WTC11 (cell line): ENCODE results near the gene ARHGAP26. TPM values are rescaled to one million over a fixed set of nuclear protein-coding genes. Genes with fewer than 3 reads are reported as not detected.

Source experiments
- ATAC-seq: fragments of 200-7000 bp; cut with Tn5 transposase; 2 replicates; pipeline ENCODE4 v1.10.0; 2021; ENCODE audit warnings: mild to moderate bottlenecking, moderate library complexity
- CTCF ChIA-PET: fragments of 300-600 bp; sonication (Branson Sonifier 250); formaldehyde crosslinking; loops from one replicate; lab custom pipeline; 2021; ENCODE audit warnings: antibody characterized with exemption; lab: Charles Lee
- POLR2A ChIA-PET: fragments of 350-600 bp; sonication (Branson Sonifier 250); formaldehyde crosslinking; loops from one replicate; lab custom pipeline; 2021; ENCODE audit warnings: antibody characterized with exemption; lab: Charles Lee
- DNase-seq: peaks from one replicate; pipeline ENCODE4 v3.0.0; 2021; ENCODE audit warnings: low spot score
- H3K27ac Mint-ChIP-seq: 2 replicates; pipeline ENCODE4 v1.8.0; 2021; ENCODE audit warnings: mixed read lengths
- H3K27me3 Mint-ChIP-seq: 2 replicates; pipeline ENCODE4 v1.8.0; 2021; ENCODE audit warnings: low read depth, mild to moderate bottlenecking, moderate library complexity, mixed read lengths
- H3K36me3 Mint-ChIP-seq: 2 replicates; pipeline ENCODE4 v1.8.0; 2021; ENCODE audit warnings: mixed read lengths
- H3K4me1 Mint-ChIP-seq: 2 replicates; pipeline ENCODE4 v1.8.0; 2022; ENCODE audit warnings: mixed read lengths
- H3K4me3 Mint-ChIP-seq: 2 replicates; pipeline ENCODE4 v1.8.0; 2021; ENCODE audit warnings: mild to moderate bottlenecking, moderate library complexity, mixed read lengths
- H3K9me3 Mint-ChIP-seq: 2 replicates; pipeline ENCODE4 v1.8.0; 2021; ENCODE audit warnings: mixed read lengths
- ATF1 ChIP-seq: sonication (generic); formaldehyde crosslinking; IDR thresholded peaks from 2 replicates; pipeline ENCODE4 v1.8.1; 2023; ENCODE audit warnings: mild to moderate bottlenecking, moderate library complexity, missing genetic modification reagents
- CBFB ChIP-seq: sonication (generic); formaldehyde crosslinking; IDR thresholded peaks from 2 replicates; pipeline ENCODE4 v1.8.1; 2022; ENCODE audit warnings: mild to moderate bottlenecking, low read depth, missing genetic modification reagents
- ELF4 ChIP-seq: sonication (generic); formaldehyde crosslinking; IDR thresholded peaks from 2 replicates; pipeline ENCODE4 v1.8.1; 2022; ENCODE audit warnings: low read depth, mild to moderate bottlenecking, moderate library complexity, missing genetic modification reagents
- EMX1 ChIP-seq: fragments of 250-450 bp; sonication (Bioruptor Pico); IDR thresholded peaks from 2 replicates; pipeline ENCODE4 v1.8.0; 2021; ENCODE audit warnings: mild to moderate bottlenecking
- MXD4 ChIP-seq: fragments of 250-450 bp; sonication (Bioruptor Pico); IDR thresholded peaks from 2 replicates; pipeline ENCODE4 v1.8.0; 2021; ENCODE audit warnings: mild to moderate bottlenecking, moderate library complexity, borderline replicate concordance
- MYBL2 ChIP-seq: sonication (generic); formaldehyde crosslinking; IDR thresholded peaks from 2 replicates; pipeline ENCODE4 v1.8.1; 2023; ENCODE audit warnings: mild to moderate bottlenecking, moderate library complexity, missing genetic modification reagents
- NFATC4 ChIP-seq: fragments of 250-450 bp; sonication (Bioruptor Pico); IDR thresholded peaks from 2 replicates; pipeline ENCODE4 v1.9.0; 2021; ENCODE audit warnings: mild to moderate bottlenecking
- NR2C2 ChIP-seq: sonication (generic); formaldehyde crosslinking; IDR thresholded peaks from 2 replicates; pipeline ENCODE4 v1.8.0; 2022; ENCODE audit warnings: mild to moderate bottlenecking, missing genetic modification reagents
- TCF7 ChIP-seq: sonication (generic); formaldehyde crosslinking; IDR thresholded peaks from 2 replicates; pipeline ENCODE4 v1.8.0; 2022; ENCODE audit warnings: mild to moderate bottlenecking, low read depth, missing genetic modification reagents, moderate library complexity
- TEAD4 ChIP-seq: sonication (generic); formaldehyde crosslinking; IDR thresholded peaks from 2 replicates; pipeline ENCODE4 v1.8.0; 2022; ENCODE audit warnings: mild to moderate bottlenecking, missing genetic modification reagents
- TP53 ChIP-seq: sonication (generic); formaldehyde crosslinking; IDR thresholded peaks from 2 replicates; pipeline ENCODE4 v1.8.1; 2023; ENCODE audit warnings: mild to moderate bottlenecking, missing genetic modification reagents
- ZNF232 ChIP-seq: sonication (generic); formaldehyde crosslinking; IDR thresholded peaks from 2 replicates; pipeline ENCODE4 v1.8.0; 2022; ENCODE audit warnings: mild to moderate bottlenecking, missing genetic modification reagents
- ZNF263 ChIP-seq: sonication (generic); formaldehyde crosslinking; IDR thresholded peaks from 2 replicates; pipeline ENCODE4 v1.8.1; 2022; ENCODE audit warnings: low read depth, mild to moderate bottlenecking, moderate library complexity, missing genetic modification reagents
- ZNF396 ChIP-seq: fragments of 250-450 bp; sonication (Bioruptor Pico); IDR thresholded peaks from 2 replicates; pipeline ENCODE4 v1.8.0; 2021; ENCODE audit warnings: mild to moderate bottlenecking, moderate library complexity, borderline replicate concordance
- total RNA-seq: library from RNA; stranded (reverse); gene quantifications from 3 replicates; pipeline ENCODE4 v1.2.3, GENCODE V29; 2021
- TF ChIP-seq, protein P1 (sequence below): fragments of 250-450 bp; sonication (Bioruptor Pico); IDR thresholded peaks from 2 replicates; pipeline ENCODE4 v1.9.0; 2021; ENCODE audit warnings: mild to moderate bottlenecking
- TF ChIP-seq, protein P2 (sequence below): sonication (generic); formaldehyde crosslinking; IDR thresholded peaks from 2 replicates; pipeline ENCODE4 v1.8.0; 2023; ENCODE audit warnings: mild to moderate bottlenecking, missing genetic modification reagents
- TF ChIP-seq, protein P3 (sequence below): fragments of 250-450 bp; sonication (Bioruptor Pico); IDR thresholded peaks from 2 replicates; pipeline ENCODE4 v1.9.0; 2021; ENCODE audit warnings: mild to moderate bottlenecking, borderline replicate concordance
- TF ChIP-seq, protein P4 (sequence below): sonication (generic); formaldehyde crosslinking; IDR thresholded peaks from 2 replicates; pipeline ENCODE4 v1.8.0; 2022; ENCODE audit warnings: mild to moderate bottlenecking, missing genetic modification reagents
- TF ChIP-seq, protein P5 (sequence below): sonication (generic); formaldehyde crosslinking; IDR thresholded peaks from 2 replicates; pipeline ENCODE4 v1.8.1; 2023; ENCODE audit warnings: mild to moderate bottlenecking, missing genetic modification reagents, moderate library complexity
- TF ChIP-seq, protein P6 (sequence below): sonication (generic); formaldehyde crosslinking; IDR thresholded peaks from 2 replicates; pipeline ENCODE4 v1.8.0; 2022; ENCODE audit warnings: mild to moderate bottlenecking, missing genetic modification reagents
- TF ChIP-seq, protein P7 (sequence below): fragments of 200-600 bp; IDR thresholded peaks from 2 replicates; pipeline ENCODE4 v1.8.0; 2022; ENCODE audit warnings: antibody characterized with exemption

ARHGAP26 gene
- total RNA-seq, 1 experiment from 2014 or later: 22.3 TPM

DNA sequence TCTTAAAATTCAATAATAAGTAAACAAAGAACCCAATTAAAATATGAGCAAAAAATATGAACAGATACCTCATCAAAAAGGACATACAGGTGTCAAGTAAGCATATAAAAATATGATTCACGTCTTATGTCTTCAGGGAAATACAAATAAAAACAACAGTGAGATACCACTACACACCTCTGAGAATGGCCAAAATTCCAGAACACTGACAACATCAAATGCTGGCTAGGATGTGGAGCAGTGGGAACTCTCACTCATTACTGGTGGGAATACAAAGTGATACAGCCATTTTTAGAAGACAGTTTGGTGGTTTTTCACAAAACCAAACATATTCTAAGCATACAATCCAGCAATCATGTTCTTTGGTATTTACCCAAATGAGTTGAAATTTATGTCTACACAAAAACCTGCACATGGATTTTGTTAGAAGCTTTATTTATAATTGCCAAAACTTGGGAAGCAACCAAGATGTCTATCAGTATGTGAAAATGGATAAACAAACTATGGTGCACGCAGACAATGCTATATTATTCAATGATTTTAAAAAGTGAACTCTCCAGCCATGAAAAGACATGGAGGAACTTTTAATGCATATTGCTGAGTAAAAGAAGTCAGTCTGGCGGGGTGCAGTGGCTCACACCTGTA, 381.0 kb downstream of the ARHGAP26 start:
- Mint-ChIP-seq H3K4me1 (peaks cover 7% of the 10 kb centered on the region), H3K36me3 (peaks cover 15% of the 10 kb centered on the region), H3K9me3 (peaks cover 6% of the 10 kb centered on the region; the same call in 1 of the 2 replicates), H3K27ac (no peak overlapping the region), H3K4me3 (no peak overlapping the region), H3K27me3 (no peaks in the 10 kb centered on the region)
- TF ChIP-seq, protein P1, sequence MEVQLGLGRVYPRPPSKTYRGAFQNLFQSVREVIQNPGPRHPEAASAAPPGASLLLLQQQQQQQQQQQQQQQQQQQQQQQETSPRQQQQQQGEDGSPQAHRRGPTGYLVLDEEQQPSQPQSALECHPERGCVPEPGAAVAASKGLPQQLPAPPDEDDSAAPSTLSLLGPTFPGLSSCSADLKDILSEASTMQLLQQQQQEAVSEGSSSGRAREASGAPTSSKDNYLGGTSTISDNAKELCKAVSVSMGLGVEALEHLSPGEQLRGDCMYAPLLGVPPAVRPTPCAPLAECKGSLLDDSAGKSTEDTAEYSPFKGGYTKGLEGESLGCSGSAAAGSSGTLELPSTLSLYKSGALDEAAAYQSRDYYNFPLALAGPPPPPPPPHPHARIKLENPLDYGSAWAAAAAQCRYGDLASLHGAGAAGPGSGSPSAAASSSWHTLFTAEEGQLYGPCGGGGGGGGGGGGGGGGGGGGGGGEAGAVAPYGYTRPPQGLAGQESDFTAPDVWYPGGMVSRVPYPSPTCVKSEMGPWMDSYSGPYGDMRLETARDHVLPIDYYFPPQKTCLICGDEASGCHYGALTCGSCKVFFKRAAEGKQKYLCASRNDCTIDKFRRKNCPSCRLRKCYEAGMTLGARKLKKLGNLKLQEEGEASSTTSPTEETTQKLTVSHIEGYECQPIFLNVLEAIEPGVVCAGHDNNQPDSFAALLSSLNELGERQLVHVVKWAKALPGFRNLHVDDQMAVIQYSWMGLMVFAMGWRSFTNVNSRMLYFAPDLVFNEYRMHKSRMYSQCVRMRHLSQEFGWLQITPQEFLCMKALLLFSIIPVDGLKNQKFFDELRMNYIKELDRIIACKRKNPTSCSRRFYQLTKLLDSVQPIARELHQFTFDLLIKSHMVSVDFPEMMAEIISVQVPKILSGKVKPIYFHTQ (CRISPR knock-in tag): no peak
- no peak for TF ChIP-seq EMX1 (CRISPR knock-in tag)
- no peak for TF ChIP-seq TCF7 (CRISPR knock-in tag)
- TF ChIP-seq ELF4 (CRISPR knock-in tag): no peak
- no peak for TF ChIP-seq CBFB (CRISPR knock-in tag)
- TF ChIP-seq, protein P2, sequence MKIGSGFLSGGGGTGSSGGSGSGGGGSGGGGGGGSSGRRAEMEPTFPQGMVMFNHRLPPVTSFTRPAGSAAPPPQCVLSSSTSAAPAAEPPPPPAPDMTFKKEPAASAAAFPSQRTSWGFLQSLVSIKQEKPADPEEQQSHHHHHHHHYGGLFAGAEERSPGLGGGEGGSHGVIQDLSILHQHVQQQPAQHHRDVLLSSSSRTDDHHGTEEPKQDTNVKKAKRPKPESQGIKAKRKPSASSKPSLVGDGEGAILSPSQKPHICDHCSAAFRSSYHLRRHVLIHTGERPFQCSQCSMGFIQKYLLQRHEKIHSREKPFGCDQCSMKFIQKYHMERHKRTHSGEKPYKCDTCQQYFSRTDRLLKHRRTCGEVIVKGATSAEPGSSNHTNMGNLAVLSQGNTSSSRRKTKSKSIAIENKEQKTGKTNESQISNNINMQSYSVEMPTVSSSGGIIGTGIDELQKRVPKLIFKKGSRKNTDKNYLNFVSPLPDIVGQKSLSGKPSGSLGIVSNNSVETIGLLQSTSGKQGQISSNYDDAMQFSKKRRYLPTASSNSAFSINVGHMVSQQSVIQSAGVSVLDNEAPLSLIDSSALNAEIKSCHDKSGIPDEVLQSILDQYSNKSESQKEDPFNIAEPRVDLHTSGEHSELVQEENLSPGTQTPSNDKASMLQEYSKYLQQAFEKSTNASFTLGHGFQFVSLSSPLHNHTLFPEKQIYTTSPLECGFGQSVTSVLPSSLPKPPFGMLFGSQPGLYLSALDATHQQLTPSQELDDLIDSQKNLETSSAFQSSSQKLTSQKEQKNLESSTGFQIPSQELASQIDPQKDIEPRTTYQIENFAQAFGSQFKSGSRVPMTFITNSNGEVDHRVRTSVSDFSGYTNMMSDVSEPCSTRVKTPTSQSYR (CRISPR knock-in tag): no peak
- TF ChIP-seq, protein P3, sequence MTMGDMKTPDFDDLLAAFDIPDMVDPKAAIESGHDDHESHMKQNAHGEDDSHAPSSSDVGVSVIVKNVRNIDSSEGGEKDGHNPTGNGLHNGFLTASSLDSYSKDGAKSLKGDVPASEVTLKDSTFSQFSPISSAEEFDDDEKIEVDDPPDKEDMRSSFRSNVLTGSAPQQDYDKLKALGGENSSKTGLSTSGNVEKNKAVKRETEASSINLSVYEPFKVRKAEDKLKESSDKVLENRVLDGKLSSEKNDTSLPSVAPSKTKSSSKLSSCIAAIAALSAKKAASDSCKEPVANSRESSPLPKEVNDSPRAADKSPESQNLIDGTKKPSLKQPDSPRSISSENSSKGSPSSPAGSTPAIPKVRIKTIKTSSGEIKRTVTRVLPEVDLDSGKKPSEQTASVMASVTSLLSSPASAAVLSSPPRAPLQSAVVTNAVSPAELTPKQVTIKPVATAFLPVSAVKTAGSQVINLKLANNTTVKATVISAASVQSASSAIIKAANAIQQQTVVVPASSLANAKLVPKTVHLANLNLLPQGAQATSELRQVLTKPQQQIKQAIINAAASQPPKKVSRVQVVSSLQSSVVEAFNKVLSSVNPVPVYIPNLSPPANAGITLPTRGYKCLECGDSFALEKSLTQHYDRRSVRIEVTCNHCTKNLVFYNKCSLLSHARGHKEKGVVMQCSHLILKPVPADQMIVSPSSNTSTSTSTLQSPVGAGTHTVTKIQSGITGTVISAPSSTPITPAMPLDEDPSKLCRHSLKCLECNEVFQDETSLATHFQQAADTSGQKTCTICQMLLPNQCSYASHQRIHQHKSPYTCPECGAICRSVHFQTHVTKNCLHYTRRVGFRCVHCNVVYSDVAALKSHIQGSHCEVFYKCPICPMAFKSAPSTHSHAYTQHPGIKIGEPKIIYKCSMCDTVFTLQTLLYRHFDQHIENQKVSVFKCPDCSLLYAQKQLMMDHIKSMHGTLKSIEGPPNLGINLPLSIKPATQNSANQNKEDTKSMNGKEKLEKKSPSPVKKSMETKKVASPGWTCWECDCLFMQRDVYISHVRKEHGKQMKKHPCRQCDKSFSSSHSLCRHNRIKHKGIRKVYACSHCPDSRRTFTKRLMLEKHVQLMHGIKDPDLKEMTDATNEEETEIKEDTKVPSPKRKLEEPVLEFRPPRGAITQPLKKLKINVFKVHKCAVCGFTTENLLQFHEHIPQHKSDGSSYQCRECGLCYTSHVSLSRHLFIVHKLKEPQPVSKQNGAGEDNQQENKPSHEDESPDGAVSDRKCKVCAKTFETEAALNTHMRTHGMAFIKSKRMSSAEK (CRISPR knock-in tag): no peak
- TF ChIP-seq ATF1 (CRISPR knock-in tag): no peak
- TF ChIP-seq TP53 (CRISPR knock-in tag): no peak
- no peak for TF ChIP-seq ZNF396
- no peak for TF ChIP-seq ZNF263
- TF ChIP-seq, protein P4, sequence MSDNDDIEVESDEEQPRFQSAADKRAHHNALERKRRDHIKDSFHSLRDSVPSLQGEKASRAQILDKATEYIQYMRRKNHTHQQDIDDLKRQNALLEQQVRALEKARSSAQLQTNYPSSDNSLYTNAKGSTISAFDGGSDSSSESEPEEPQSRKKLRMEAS (CRISPR knock-in tag): no peak
- TF ChIP-seq MXD4 (CRISPR knock-in tag): no peak
- TF ChIP-seq TEAD4: no peak
- no peak for TF ChIP-seq ZNF232 (CRISPR knock-in tag)
- ChIA-PET CTCF (no interaction called here), POLR2A (no interaction called here)
- DNase-seq: no peak
- ATAC-seq: no peak

DNA sequence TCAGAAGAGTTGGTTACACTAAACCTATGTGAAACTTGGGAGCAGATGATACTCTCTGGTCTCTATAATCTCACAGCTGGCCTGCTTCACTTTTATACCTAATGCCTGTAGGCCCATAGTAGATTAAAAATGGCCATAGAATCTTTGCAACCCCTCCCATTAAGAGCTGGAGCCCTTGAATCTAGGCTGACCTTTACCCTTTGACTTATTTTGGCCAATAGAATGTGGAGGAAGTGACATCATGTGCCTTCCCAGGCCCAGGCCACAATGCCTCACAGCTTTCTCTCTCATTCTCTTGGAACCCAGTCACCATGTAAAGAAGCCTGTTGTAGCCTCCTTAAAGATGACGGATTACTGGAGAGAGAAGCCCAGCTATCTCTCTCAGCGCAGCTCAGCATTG, 382.3 kb downstream of the ARHGAP26 start:
- POLR2A ChIA-PET: no interaction called here
- TF ChIP-seq NFATC4 (CRISPR knock-in tag) (no peak), MYBL2 (CRISPR knock-in tag) (no peak), TEAD4 (no peak), NR2C2 (no peak)
- TF ChIP-seq, protein P5, sequence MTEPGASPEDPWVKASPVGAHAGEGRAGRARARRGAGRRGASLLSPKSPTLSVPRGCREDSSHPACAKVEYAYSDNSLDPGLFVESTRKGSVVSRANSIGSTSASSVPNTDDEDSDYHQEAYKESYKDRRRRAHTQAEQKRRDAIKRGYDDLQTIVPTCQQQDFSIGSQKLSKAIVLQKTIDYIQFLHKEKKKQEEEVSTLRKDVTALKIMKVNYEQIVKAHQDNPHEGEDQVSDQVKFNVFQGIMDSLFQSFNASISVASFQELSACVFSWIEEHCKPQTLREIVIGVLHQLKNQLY (CRISPR knock-in tag): no peak
- TF ChIP-seq, protein P6, sequence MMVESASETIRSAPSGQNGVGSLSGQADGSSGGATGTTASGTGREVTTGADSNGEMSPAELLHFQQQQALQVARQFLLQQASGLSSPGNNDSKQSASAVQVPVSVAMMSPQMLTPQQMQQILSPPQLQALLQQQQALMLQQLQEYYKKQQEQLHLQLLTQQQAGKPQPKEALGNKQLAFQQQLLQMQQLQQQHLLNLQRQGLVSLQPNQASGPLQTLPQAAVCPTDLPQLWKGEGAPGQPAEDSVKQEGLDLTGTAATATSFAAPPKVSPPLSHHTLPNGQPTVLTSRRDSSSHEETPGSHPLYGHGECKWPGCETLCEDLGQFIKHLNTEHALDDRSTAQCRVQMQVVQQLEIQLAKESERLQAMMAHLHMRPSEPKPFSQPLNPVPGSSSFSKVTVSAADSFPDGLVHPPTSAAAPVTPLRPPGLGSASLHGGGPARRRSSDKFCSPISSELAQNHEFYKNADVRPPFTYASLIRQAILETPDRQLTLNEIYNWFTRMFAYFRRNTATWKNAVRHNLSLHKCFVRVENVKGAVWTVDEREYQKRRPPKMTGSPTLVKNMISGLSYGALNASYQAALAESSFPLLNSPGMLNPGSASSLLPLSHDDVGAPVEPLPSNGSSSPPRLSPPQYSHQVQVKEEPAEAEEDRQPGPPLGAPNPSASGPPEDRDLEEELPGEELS (CRISPR knock-in tag): no peak
- TF ChIP-seq, protein P7, sequence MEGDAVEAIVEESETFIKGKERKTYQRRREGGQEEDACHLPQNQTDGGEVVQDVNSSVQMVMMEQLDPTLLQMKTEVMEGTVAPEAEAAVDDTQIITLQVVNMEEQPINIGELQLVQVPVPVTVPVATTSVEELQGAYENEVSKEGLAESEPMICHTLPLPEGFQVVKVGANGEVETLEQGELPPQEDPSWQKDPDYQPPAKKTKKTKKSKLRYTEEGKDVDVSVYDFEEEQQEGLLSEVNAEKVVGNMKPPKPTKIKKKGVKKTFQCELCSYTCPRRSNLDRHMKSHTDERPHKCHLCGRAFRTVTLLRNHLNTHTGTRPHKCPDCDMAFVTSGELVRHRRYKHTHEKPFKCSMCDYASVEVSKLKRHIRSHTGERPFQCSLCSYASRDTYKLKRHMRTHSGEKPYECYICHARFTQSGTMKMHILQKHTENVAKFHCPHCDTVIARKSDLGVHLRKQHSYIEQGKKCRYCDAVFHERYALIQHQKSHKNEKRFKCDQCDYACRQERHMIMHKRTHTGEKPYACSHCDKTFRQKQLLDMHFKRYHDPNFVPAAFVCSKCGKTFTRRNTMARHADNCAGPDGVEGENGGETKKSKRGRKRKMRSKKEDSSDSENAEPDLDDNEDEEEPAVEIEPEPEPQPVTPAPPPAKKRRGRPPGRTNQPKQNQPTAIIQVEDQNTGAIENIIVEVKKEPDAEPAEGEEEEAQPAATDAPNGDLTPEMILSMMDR: no peak

More for the DNA sequence above, 382.3 kb downstream of the ARHGAP26 start:
- peaks cover 15% of the 10 kb centered on the region for H3K36me3 Mint-ChIP-seq
- DNase-seq (no peak), ATAC-seq (no peak)
- no peak overlapping the region for H3K4me3 Mint-ChIP-seq
- H3K27me3 Mint-ChIP-seq: no peaks in the 10 kb centered on the region
- peaks cover 6% of the 10 kb centered on the region; the same call in 1 of the 2 replicates for H3K9me3 Mint-ChIP-seq
- H3K27ac Mint-ChIP-seq: no peak overlapping the region
- CTCF ChIA-PET: no interaction called here
- H3K4me1 Mint-ChIP-seq: peaks cover 7% of the 10 kb centered on the region
